Measurements from ENCODE around the gene RPGRIP1L.

Gene RPGRIP1L

DNA sequence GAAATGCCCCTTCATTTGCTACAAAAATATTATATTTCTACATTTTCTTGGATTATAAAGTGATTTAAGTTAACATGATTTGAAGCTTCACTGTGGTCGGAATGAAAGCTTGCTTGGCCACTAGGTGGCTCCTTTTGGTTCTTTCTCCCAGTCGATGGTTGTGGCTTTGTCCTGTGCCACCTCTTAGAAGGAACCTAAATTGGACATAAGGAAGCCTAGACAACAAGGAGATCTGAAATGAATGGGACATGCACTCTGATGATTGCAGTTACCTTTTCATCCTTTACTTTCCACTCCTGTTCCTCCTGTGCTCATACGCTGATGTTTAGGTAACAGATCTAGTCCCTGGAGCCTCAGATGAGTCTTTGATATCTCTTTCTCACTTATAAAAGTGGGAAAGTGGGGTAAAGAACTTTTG lies 39.5 kb upstream of the RPGRIP1L start:
- TF ChIP-seq, protein P1, sequence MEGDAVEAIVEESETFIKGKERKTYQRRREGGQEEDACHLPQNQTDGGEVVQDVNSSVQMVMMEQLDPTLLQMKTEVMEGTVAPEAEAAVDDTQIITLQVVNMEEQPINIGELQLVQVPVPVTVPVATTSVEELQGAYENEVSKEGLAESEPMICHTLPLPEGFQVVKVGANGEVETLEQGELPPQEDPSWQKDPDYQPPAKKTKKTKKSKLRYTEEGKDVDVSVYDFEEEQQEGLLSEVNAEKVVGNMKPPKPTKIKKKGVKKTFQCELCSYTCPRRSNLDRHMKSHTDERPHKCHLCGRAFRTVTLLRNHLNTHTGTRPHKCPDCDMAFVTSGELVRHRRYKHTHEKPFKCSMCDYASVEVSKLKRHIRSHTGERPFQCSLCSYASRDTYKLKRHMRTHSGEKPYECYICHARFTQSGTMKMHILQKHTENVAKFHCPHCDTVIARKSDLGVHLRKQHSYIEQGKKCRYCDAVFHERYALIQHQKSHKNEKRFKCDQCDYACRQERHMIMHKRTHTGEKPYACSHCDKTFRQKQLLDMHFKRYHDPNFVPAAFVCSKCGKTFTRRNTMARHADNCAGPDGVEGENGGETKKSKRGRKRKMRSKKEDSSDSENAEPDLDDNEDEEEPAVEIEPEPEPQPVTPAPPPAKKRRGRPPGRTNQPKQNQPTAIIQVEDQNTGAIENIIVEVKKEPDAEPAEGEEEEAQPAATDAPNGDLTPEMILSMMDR (IDR thresholded peaks at IDR 0.05; ENCODE audit: low read depth, low read length, poor library complexity, severe bottlenecking), result peak; percentile 84
- no peak for TF ChIP-seq EZH2phosphoT487 (IDR thresholded peaks at IDR 0.05; ENCODE audit: borderline replicate concordance, low read length)
- no peaks in the 10 kb centered on the region for H3K27me3 ChIP-seq (ENCODE audit: control insufficient read depth, low read length)
- no peaks in the 10 kb centered on the region; the same call in 1 of the 2 replicates for H4K20me1 ChIP-seq (ENCODE audit: control insufficient read depth, insufficient read depth, low read depth, low read length)
- no peaks in the 10 kb centered on the region for H3F3A ChIP-seq (ENCODE audit: control insufficient read depth, insufficient read depth)
- H3K9me3 ChIP-seq (ENCODE audit: control insufficient read depth, insufficient read depth, low read length), result 0 out of 2 replicates have a peak, but pooled peaks cover 3% of the 10 kb centered on the region
- H3K79me2 ChIP-seq (ENCODE audit: control insufficient read depth, low read length), result peaks cover 37% of the 10 kb centered on the region
- H3K9me2 ChIP-seq (replicated peaks; ENCODE audit: control insufficient read depth, low read length), result no peaks in the 10 kb centered on the region
- no peak overlapping the region for H3K4me3 ChIP-seq (ENCODE audit: low read length)
- H3K27ac ChIP-seq (ENCODE audit: low read depth, low read length), result no peak overlapping the region
- H3K36me3 ChIP-seq (ENCODE audit: control insufficient read depth, low read length), result no peaks in the 10 kb centered on the region
- no peak overlapping the region for H3K4me2 ChIP-seq (ENCODE audit: low read length)
- H3K4me1 ChIP-seq (ENCODE audit: control insufficient read depth, low read length), result peaks cover 6% of the 10 kb centered on the region; the same call in 1 of the 2 replicates

DNA sequence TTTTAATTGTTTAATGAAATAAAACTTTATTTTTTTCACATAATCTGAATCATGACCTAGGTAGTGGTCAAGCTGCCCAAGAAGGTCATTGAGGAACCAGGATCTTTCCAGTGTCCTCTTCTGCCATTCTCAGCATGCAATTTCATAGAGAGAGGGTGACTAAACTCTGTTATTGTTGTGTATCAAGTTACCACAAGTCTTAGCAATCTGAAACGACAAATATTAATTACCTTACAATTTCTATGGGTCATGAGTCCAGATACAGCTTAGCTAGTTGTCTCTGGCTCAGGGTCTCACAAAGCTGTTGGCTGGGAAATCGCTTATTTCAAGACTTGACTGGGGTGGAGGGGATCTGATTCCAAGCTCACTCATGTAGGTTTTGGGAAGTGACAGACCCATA lies 37.9 kb upstream of the RPGRIP1L start:
- peaks cover 28% of the 10 kb centered on the region for H3K79me2 ChIP-seq (ENCODE audit: control insufficient read depth, low read length)
- H3K4me1 ChIP-seq (ENCODE audit: control insufficient read depth, low read length), result no peaks in the 10 kb centered on the region
- H3F3A ChIP-seq (ENCODE audit: control insufficient read depth, insufficient read depth), result no peaks in the 10 kb centered on the region
- H3K9me2 ChIP-seq (replicated peaks; ENCODE audit: control insufficient read depth, low read length), result no peaks in the 10 kb centered on the region
- no peaks in the 10 kb centered on the region for H3K9me3 ChIP-seq (ENCODE audit: control insufficient read depth, insufficient read depth, low read length)
- H3K27ac ChIP-seq (ENCODE audit: low read depth, low read length), result no peak overlapping the region
- H4K20me1 ChIP-seq (ENCODE audit: control insufficient read depth, insufficient read depth, low read depth, low read length), result no peaks in the 10 kb centered on the region; the same call in 1 of the 2 replicates
- TF ChIP-seq, protein P1 (IDR thresholded peaks at IDR 0.05; ENCODE audit: low read depth, low read length, poor library complexity, severe bottlenecking), result no peak
- no peaks in the 10 kb centered on the region for H3K36me3 ChIP-seq (ENCODE audit: control insufficient read depth, low read length)
- H3K4me3 ChIP-seq (ENCODE audit: low read length), result no peak overlapping the region
- no peak overlapping the region for H3K4me2 ChIP-seq (ENCODE audit: low read length)
- no peaks in the 10 kb centered on the region for H3K27me3 ChIP-seq (ENCODE audit: control insufficient read depth, low read length)

- Histone ChIP-seq H3K27ac (ENCODE audit: low read depth, low read length) (no peak overlapping the region), H3K4me2 (ENCODE audit: low read length) (no peak overlapping the region), H3K4me3 (ENCODE audit: low read length) (no peak overlapping the region), H3K9me2 (replicated peaks; ENCODE audit: control insufficient read depth, low read length) (no peaks in the 10 kb centered on the region), H4K20me1 (ENCODE audit: control insufficient read depth, insufficient read depth, low read depth, low read length) (no peaks in the 10 kb centered on the region; the same call in 1 of the 2 replicates), H3K9me3 (ENCODE audit: control insufficient read depth, insufficient read depth, low read length) (no peaks in the 10 kb centered on the region), H3F3A (ENCODE audit: control insufficient read depth, insufficient read depth) (no peaks in the 10 kb centered on the region), H3K27me3 (ENCODE audit: control insufficient read depth, low read length) (no peaks in the 10 kb centered on the region), H3K36me3 (ENCODE audit: control insufficient read depth, low read length) (no peaks in the 10 kb centered on the region), H3K4me1 (ENCODE audit: control insufficient read depth, low read length) (no peaks in the 10 kb centered on the region), H3K79me2 (ENCODE audit: control insufficient read depth, low read length) (peaks cover 26% of the 10 kb centered on the region)
- no peak for TF ChIP-seq EZH2phosphoT487 (IDR thresholded peaks at IDR 0.05; ENCODE audit: borderline replicate concordance, low read length)
- TF ChIP-seq, protein P1 (IDR thresholded peaks at IDR 0.05; ENCODE audit: low read depth, low read length, poor library complexity, severe bottlenecking), result no peak
Observed at GRCh38 chr16:53740933-53741531, 37.4 kb upstream of the RPGRIP1L start.
